GM13976 (cell line): Measurements from ENCODE around the gene FYN.

Experiments
- DNase-seq: peaks from one replicate; pipeline ENCODE4 v3.0.0; 2012; ENCODE audit warnings: low spot score
- CTCF ChIP-seq: IDR thresholded peaks from 2 replicates; pipeline ENCODE4 v1.5.1; 2012; ENCODE audit warnings: borderline replicate concordance, mild to moderate bottlenecking; ENCODE audit not compliant: insufficient read depth; ENCODE audit errors: extremely low read depth, missing control alignments, control extremely low read depth
- in situ Hi-C: fragments of 300-500 bp; cut with MboI; formaldehyde crosslinking; loops from one replicate; pipeline ENCODE4 v1.12.0; 2022; ENCODE audit warnings: low sequenced_read_pairs, mixed read lengths, inconsistent platforms; ENCODE audit not compliant: unreplicated experiment

FYN gene

DNA sequence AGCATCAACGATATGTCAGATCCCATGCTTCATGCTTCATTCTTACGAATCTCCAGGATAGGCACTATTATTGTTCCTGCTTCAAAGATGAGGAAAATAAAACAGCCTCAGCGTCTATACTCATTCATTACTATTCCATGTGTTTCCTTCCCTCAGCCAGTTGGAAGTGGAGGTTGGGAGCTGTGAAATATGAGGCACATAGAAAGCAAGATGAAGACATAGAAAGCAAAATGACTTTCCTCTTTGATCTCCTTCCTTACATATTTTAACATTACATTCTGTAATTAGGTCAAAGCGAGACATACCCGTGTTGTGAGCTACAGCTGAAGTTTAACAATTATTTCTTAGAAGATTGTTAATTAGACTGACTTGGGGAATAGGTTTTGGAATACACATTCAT is 125.4 kb downstream of the FYN start:
- in situ Hi-C loops: no loop called here
- TF ChIP-seq CTCF: no peak
- no peak for DNase-seq

GRCh38 chr6:111747396-111747795 is 125.9 kb downstream of the FYN start:
- no peak for DNase-seq
- in situ Hi-C loops: no loop called here
- TF ChIP-seq CTCF: no peak

DNA sequence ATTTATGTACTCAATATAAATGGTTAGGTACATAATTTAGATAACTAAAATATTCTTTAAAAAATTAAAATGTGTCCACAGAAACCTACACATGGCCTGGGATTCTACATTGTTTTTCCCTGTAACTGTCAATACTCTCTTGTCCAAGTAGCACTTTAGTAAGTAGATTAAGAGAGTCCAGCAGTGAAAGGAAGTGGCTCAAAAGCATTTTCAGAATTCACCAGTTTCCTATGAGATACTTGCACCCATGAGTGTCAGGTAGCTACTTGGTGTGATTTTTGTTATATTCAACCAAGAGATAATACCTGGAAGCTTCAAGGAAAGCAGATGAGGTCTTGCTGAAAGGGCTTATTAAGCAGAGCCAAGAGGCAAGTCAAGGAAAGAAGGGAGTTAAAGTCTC is 126.3 kb downstream of the FYN start:
- TF ChIP-seq CTCF: no peak
- DNase-seq: no peak
- in situ Hi-C loops: no loop called here

DNA sequence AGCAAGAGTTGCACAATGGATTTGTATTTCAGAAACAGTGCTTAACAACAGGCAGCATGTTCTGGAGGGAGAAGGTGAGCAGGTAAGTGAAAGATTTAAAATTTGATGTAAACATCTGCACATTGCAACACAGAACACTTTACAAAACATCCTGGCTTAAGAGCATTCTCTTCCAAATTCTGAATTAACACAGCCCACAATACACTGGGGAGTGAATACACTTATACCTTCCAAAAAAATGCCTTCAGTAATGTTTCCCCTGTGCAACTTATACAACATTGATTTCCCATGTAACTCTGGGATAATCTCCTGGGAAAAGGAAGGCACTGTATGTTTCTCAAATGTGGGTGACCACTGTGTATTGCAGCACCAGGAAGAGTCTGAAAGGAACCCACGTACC is 127.6 kb downstream of the FYN start:
- in situ Hi-C loops: no loop called here
- DNase-seq: no peak
- TF ChIP-seq CTCF: no peak

DNA sequence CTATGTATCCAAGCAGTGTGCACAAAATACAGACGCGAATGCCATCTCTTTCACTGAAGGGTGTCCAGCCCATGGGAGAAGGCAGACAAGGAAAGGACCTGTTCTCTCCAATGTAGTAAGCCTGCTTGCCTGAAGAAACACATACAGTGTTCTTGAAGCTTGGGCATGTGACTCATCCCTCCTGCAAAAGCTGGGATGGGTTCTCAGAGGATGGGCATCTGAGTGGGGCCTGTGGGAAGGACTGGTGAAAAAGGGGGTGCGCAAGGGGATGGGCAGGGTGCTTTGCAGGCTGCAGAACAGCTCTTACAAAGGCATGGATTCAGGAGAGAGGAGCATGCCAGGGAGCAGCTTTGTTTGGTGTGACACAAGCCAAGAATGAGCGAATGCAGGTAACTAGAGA is 128.1 kb downstream of the FYN start:
- TF ChIP-seq CTCF: no peak
- DNase-seq: no peak
- in situ Hi-C loops: no loop called here

DNA sequence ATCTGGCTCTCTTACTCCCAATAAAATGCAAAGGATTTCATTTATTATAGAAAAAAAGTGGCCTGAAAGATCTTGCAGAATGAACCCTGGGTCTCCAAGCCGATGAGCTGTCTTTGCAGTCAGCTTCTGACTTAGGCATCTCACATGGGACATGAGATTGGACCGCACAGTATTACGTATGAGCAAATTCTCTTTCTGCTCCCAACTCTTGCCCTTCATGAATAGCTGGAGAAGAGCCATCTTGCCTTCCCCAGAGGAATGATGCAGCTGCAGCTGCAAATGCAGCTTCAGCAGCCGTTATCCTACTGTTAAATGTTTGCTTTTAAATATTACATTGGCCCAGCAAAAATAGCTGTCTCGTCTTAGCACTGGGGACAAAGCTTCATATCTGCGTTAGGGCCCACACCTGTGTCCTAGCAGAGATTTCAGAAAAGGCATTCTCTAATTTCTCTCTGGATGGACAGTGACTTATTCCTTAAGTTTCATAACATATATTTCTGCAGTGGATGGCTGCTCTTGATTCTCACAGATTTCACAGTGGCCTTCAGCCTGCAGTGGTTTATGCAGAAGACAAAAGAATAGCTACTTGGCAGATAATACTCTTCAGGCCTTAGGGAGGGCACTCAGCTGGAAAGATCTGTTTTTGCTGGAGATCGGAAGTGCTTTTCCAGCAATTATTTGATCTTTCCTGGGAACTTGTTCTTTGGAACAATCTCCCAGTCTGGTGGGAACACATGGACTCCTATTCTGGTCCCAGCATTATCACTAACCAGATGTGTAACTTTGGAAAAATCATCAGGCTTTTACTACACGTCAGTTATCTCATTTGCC is 129.2 kb downstream of the FYN start:
- in situ Hi-C loops: no loop called here
- DNase-seq: no peak

More for the DNA sequence above, 129.2 kb downstream of the FYN start:
- TF ChIP-seq CTCF: no peak
